ENCODE measurements around the gene NCOA1.

The NCOA1 gene

GRCh38 chr2:24490690-24491541 is at the start of gene NCOA1:
Gene NCOA1 (plus strand): TSS chr2:24491254. CDS start chr2:24658678, 167,424 bp downstream.
- Histone ChIP-seq H3K9ac (ENCODE audit: low read length in 5 of 5) (peak within 1 kb of the TSS; percentile 65 to 98 (median 90)), H3K27me3 (ENCODE audit: control insufficient read depth in 5 of 5, insufficient read depth in 4 of 5, low read length in 5 of 5) (no peaks in the 10 kb centered on the region), H3K4me3 (ENCODE audit: low read depth in 1 of 5, low read length in 5 of 5) (peak within 1 kb of the TSS; percentile 81 to 93 (median 84)), H3K36me3 (ENCODE audit: control insufficient read depth in 5 of 5, insufficient read depth in 5 of 5, low read length in 5 of 5) (no peaks in the 10 kb centered on the region), H3K27ac (ENCODE audit: low read depth, low read length) (peak within 1 kb of the TSS; percentile 97), H3K9me3 (ENCODE audit: control insufficient read depth in 5 of 5, low read length in 5 of 5) (no peaks in the 10 kb centered on the region), H3K4me1 (ENCODE audit: control insufficient read depth in 5 of 5, insufficient read depth in 5 of 5, low read length in 5 of 5) (peaks cover 4 to 38% (median 37%) of the 10 kb centered on the region in 5 donors)

GRCh38 chr2:24448797-24449196 is 42.3 kb upstream of the NCOA1 start:
- H3K27ac ChIP-seq (ENCODE audit: low read depth, low read length), result no peak overlapping the region
- H3K27me3 ChIP-seq (ENCODE audit: control insufficient read depth in 5 of 5, insufficient read depth in 4 of 5, low read length in 5 of 5), result no peaks in the 10 kb centered on the region
- peaks cover 0 to 11% (median 5%) of the 10 kb centered on the region in 5 donors for H3K9me3 ChIP-seq (ENCODE audit: control insufficient read depth in 5 of 5, low read length in 5 of 5)
- no peak overlapping the region for H3K4me3 ChIP-seq (ENCODE audit: low read depth in 1 of 5, low read length in 5 of 5)
- H3K4me1 ChIP-seq (ENCODE audit: control insufficient read depth in 5 of 5, insufficient read depth in 5 of 5, low read length in 5 of 5), result peaks cover 0 to 17% (median 9%) of the 10 kb centered on the region in 5 donors
- H3K9ac ChIP-seq (ENCODE audit: low read length in 5 of 5), result no peak overlapping the region
- no peaks in the 10 kb centered on the region for H3K36me3 ChIP-seq (ENCODE audit: control insufficient read depth in 5 of 5, insufficient read depth in 5 of 5, low read length in 5 of 5)

- H3K4me1 ChIP-seq (ENCODE audit: control insufficient read depth in 5 of 5, insufficient read depth in 5 of 5, low read length in 5 of 5), result peaks cover 0 to 22% (median 12%) of the 10 kb centered on the region in 5 donors
- H3K36me3 ChIP-seq (ENCODE audit: control insufficient read depth in 5 of 5, insufficient read depth in 5 of 5, low read length in 5 of 5), result no peaks in the 10 kb centered on the region
- H3K27me3 ChIP-seq (ENCODE audit: control insufficient read depth in 5 of 5, insufficient read depth in 4 of 5, low read length in 5 of 5), result no peaks in the 10 kb centered on the region
- peaks cover 0 to 11% (median 5%) of the 10 kb centered on the region in 5 donors for H3K9me3 ChIP-seq (ENCODE audit: control insufficient read depth in 5 of 5, low read length in 5 of 5)
- peak overlapping the region in 1 of 5 donors; percentile 15 for H3K4me3 ChIP-seq (ENCODE audit: low read depth in 1 of 5, low read length in 5 of 5)
- H3K9ac ChIP-seq (ENCODE audit: low read length in 5 of 5), result no peak overlapping the region
- no peak overlapping the region for H3K27ac ChIP-seq (ENCODE audit: low read depth, low read length)
Observed at GRCh38 chr2:24449344-24449743, 41.7 kb upstream of the NCOA1 start.

GRCh38 chr2:24451805-24452501 is 39.1 kb upstream of the NCOA1 start:
- H3K27ac ChIP-seq (ENCODE audit: low read depth, low read length), result no peak overlapping the region
- H3K4me1 ChIP-seq (ENCODE audit: control insufficient read depth in 5 of 5, insufficient read depth in 5 of 5, low read length in 5 of 5), result peaks cover 0 to 28% (median 16%) of the 10 kb centered on the region in 5 donors
- H3K9me3 ChIP-seq (ENCODE audit: control insufficient read depth in 5 of 5, low read length in 5 of 5), result peaks cover 0 to 11% (median 5%) of the 10 kb centered on the region in 5 donors
- no peaks in the 10 kb centered on the region for H3K36me3 ChIP-seq (ENCODE audit: control insufficient read depth in 5 of 5, insufficient read depth in 5 of 5, low read length in 5 of 5)
- peak overlapping the region in 3 of 5 donors; percentile 5 to 44 (median 16) for H3K4me3 ChIP-seq (ENCODE audit: low read depth in 1 of 5, low read length in 5 of 5)
- no peak overlapping the region for H3K9ac ChIP-seq (ENCODE audit: low read length in 5 of 5)
- no peaks in the 10 kb centered on the region for H3K27me3 ChIP-seq (ENCODE audit: control insufficient read depth in 5 of 5, insufficient read depth in 4 of 5, low read length in 5 of 5)

- peak overlapping the region in 3 of 5 donors; percentile 5 to 44 (median 16) for H3K4me3 ChIP-seq (ENCODE audit: low read depth in 1 of 5, low read length in 5 of 5)
- H3K27ac ChIP-seq (ENCODE audit: low read depth, low read length), result no peak overlapping the region
- no peaks in the 10 kb centered on the region for H3K36me3 ChIP-seq (ENCODE audit: control insufficient read depth in 5 of 5, insufficient read depth in 5 of 5, low read length in 5 of 5)
- H3K9me3 ChIP-seq (ENCODE audit: control insufficient read depth in 5 of 5, low read length in 5 of 5), result peaks cover 0 to 11% (median 5%) of the 10 kb centered on the region in 5 donors
- no peak overlapping the region for H3K9ac ChIP-seq (ENCODE audit: low read length in 5 of 5)
- H3K4me1 ChIP-seq (ENCODE audit: control insufficient read depth in 5 of 5, insufficient read depth in 5 of 5, low read length in 5 of 5), result peaks cover 0 to 28% (median 16%) of the 10 kb centered on the region in 5 donors
- no peaks in the 10 kb centered on the region for H3K27me3 ChIP-seq (ENCODE audit: control insufficient read depth in 5 of 5, insufficient read depth in 4 of 5, low read length in 5 of 5)
Observed at GRCh38 chr2:24452502-24452885, 38.6 kb upstream of the NCOA1 start.

GRCh38 chr2:24453379-24454073 is 37.5 kb upstream of the NCOA1 start:
- Histone ChIP-seq H3K9ac (ENCODE audit: low read length in 5 of 5) (peak overlapping the region in 1 of 5 donors; percentile 65), H3K27ac (ENCODE audit: low read depth, low read length) (peak overlapping the region; percentile 19), H3K4me3 (ENCODE audit: low read depth in 1 of 5, low read length in 5 of 5) (peak overlapping the region in 3 of 5 donors; percentile 46 to 73 (median 61)), H3K36me3 (ENCODE audit: control insufficient read depth in 5 of 5, insufficient read depth in 5 of 5, low read length in 5 of 5) (no peaks in the 10 kb centered on the region), H3K4me1 (ENCODE audit: control insufficient read depth in 5 of 5, insufficient read depth in 5 of 5, low read length in 5 of 5) (peaks cover 0 to 27% (median 16%) of the 10 kb centered on the region in 5 donors), H3K9me3 (ENCODE audit: control insufficient read depth in 5 of 5, low read length in 5 of 5) (peaks cover 0 to 8% (median 5%) of the 10 kb centered on the region in 5 donors), H3K27me3 (ENCODE audit: control insufficient read depth in 5 of 5, insufficient read depth in 4 of 5, low read length in 5 of 5) (no peaks in the 10 kb centered on the region)

GRCh38 chr2:24454294-24454693 is 36.8 kb upstream of the NCOA1 start:
- H3K4me1 ChIP-seq (ENCODE audit: control insufficient read depth in 5 of 5, insufficient read depth in 5 of 5, low read length in 5 of 5), result peaks cover 0 to 25% (median 16%) of the 10 kb centered on the region in 5 donors
- no peaks in the 10 kb centered on the region for H3K27me3 ChIP-seq (ENCODE audit: control insufficient read depth in 5 of 5, insufficient read depth in 4 of 5, low read length in 5 of 5)
- H3K4me3 ChIP-seq (ENCODE audit: low read depth in 1 of 5, low read length in 5 of 5), result peak overlapping the region; percentile 44 to 73 (median 50)
- peak overlapping the region in 3 of 5 donors; percentile 17 to 65 (median 25) for H3K9ac ChIP-seq (ENCODE audit: low read length in 5 of 5)
- no peaks in the 10 kb centered on the region for H3K36me3 ChIP-seq (ENCODE audit: control insufficient read depth in 5 of 5, insufficient read depth in 5 of 5, low read length in 5 of 5)
- H3K27ac ChIP-seq (ENCODE audit: low read depth, low read length), result peak overlapping the region; percentile 46
- H3K9me3 ChIP-seq (ENCODE audit: control insufficient read depth in 5 of 5, low read length in 5 of 5), result peaks cover 0 to 5% (median 4%) of the 10 kb centered on the region in 5 donors

- Histone ChIP-seq H3K9me3 (ENCODE audit: control insufficient read depth in 5 of 5, low read length in 5 of 5) (no peaks in the 10 kb centered on the region), H3K27ac (ENCODE audit: low read depth, low read length) (no peak overlapping the region), H3K4me3 (ENCODE audit: low read depth in 1 of 5, low read length in 5 of 5) (no peak overlapping the region), H3K9ac (ENCODE audit: low read length in 5 of 5) (no peak overlapping the region), H3K36me3 (ENCODE audit: control insufficient read depth in 5 of 5, insufficient read depth in 5 of 5, low read length in 5 of 5) (no peaks in the 10 kb centered on the region), H3K27me3 (ENCODE audit: control insufficient read depth in 5 of 5, insufficient read depth in 4 of 5, low read length in 5 of 5) (no peaks in the 10 kb centered on the region), H3K4me1 (ENCODE audit: control insufficient read depth in 5 of 5, insufficient read depth in 5 of 5, low read length in 5 of 5) (peaks cover 0 to 25% (median 16%) of the 10 kb centered on the region in 5 donors)
Observed at GRCh38 chr2:24456599-24457556, 34.2 kb upstream of the NCOA1 start.
